HG03442 (cell line): ENCODE results near the gene NUP133.
A peak's percentile ranks its signal among the peaks of the same experiment; 100 is the strongest.
"Not testable (repeated sequence)": the region's sequence is repeated elsewhere in the genome, so short reads cannot be mapped to it uniquely, and the experiment has no call there.

Source experiments
- ATAC-seq: cut with Tn5 transposase; IDR thresholded peaks from one replicate; pipeline ENCODE4 v1.9.1; 2021; ENCODE audit warnings: mild to moderate bottlenecking, moderate library complexity; ENCODE audit not compliant: unreplicated experiment

Gene NUP133

DNA sequence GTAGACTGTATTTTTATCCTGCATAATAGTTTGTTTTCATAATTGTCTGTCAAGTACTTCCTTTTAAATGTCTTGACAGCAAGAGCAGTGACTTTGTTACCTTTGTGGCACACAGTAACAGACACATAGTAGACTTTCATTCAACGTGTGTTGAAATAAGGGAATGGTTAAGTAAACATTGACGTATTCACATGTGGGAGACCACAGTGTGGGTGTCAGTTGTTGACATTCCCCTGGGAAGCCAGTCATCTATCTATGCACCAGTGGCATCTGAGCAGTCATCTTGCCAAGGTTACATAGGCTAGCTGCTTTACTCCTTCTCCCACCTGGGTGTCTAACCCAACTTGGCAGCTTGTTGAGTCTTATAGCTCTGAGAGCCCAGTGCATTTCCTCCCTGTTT is 1.4 kb upstream of the NUP133 start:
- ATAC-seq, result no peak

DNA sequence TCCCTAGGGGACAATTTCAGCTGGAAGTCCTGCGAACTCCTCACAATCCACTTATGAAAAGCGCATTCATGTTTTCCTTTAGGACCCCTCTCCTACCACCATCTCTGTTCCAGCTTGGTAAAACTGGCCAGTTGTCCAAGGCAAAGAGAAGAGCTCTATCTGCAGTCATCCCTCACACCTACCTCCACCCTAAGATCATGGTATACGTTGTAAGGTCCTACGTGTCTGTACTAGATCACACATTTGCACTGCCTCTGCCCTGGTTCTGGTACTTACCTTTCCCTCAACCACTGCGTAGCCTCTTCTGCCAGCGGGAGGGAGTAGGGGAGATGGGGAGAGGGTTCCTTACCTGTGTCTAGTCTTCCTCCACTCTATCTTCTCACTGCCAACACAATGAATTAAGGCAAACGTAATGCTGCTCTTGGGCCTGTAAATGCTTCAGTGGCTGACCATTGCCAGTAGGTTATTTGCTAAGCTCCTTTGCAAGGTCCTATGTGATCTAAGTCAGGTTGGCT is 739 bp upstream of the NUP133 start:
- no peak for ATAC-seq

DNA sequence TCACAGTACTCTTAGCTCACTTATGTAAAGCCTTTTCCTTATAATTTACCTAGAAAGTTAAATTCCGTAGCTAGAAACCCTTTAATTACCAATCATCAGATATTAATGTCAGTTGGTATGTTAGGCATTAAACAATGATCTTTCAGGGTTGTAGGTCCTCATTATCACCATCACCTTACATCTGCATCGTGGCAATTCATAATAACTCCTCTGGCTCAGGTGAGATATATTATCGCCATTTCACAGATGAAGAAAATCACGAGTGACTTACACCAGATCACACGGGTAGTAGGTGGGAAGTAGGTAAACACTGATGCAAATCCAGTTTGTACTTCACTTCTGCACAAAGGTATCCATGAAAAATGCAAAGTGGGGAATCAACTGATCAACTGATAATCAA is 639 bp downstream of the NUP133 start:
- ATAC-seq, result no peak

DNA sequence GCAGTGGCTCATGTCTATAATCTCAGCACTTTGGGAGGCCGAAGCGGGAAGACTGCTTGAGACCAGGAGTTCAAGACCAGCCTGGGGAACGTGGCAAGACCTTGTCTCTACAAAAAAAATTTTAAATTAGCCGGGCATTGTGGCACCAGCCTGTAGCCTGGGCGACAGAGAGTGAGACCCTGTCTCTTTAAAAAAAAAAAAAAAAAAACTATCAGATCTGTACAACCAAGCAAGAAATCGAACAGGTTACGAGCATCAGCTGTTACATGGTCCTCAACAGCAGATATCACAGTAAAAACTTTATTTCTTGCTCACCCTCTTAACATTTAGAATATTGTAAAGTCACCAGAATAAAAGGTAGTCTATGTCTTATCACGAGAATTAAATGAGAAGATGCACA is 1.5 kb downstream of the NUP133 start:
- no peak for ATAC-seq

DNA sequence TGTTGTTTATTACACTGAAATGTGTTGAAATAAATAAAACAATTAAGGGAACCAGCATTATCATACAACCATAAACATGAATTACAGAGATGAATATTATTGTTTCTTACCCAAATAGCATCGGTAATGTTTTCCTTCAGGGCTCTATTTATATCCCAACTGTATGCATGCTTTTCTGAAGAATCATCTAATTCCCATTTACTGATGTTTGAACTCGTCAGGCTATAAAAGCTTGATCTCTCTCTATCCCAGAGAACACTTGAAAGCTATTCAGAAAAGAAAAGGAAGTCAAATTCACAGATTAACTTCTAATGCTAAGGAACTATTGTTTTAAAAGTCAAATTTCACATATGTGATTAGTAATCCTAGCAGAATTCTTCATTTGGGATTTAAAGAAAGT is 12.4 kb downstream of the NUP133 start:
- no peak for ATAC-seq

DNA sequence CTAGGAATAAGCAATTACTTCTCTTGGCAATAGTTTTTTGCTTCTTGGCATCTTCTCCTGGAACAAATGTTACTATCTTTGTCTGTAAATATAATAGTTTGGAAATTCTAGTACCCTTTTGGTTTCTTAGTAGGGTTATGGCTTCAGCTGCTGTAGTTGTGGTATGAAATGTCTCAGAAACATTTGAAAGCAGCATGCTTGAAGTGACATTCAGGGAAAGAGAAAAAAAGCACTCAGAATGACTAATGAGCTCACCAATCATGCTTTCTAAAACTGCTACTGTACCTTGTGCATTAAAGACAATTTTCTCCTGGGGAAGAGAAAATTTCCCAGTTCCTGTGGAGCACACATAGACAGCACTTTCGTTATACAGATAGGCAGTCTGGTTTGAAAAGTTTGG is 21.0 kb downstream of the NUP133 start:
- no peak for ATAC-seq

DNA sequence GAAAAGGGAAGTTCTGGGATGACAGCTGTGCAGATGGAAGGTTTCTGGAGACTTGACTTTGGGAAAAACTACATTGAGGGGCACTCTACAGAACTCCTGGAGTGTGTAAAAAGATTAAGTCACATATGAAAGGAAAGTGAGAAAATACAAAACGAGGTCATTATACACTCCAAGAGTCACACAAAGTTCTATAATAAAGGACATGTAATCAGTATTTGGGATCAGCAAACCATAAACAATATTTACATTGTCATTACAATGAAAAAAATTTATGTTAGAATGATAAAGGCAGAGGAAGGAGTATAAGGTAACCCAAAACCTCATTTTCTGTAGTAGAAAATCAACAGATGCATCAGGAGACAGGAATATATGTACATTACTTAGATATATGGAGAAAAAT is 22.8 kb downstream of the NUP133 start:
- no peak for ATAC-seq

DNA sequence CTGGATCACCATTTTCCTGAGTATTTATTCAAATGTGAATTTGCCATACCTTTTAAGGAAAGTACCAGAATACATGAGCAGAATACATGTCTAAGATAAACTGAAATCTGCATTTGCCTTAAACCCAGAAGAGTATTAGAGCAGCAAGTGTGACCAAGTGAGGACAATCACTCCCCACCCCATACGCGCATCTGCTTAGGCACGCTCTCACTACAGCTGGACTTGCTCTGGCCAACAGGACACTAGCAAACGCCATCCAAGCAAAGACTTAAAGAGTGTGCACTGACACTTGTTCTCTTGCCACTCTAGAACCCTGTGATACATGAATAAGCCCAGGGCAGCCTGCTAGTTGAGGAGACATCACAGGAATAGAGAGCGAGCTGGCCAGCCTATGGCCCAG is 25.6 kb downstream of the NUP133 start:
- no peak for ATAC-seq

DNA sequence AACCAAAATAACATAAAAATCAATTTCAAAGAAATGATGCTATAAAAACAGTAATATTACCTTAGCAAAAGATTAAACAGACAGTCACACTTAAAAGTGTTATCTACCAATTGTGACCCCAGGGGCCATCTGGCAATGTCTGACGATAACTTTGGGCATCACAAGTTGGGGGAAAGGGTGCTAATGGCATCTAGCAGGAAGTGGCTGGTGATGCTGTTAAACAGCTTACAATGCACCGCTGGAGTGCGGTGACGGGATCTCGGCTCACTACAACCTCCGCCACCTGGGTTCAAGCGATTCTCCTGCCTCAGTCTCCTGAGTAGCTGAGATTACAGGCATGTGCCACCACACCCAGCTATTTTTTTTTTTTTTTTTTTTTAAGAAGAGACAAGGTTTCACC is 27.6 kb downstream of the NUP133 start:
- no peak for ATAC-seq

DNA sequence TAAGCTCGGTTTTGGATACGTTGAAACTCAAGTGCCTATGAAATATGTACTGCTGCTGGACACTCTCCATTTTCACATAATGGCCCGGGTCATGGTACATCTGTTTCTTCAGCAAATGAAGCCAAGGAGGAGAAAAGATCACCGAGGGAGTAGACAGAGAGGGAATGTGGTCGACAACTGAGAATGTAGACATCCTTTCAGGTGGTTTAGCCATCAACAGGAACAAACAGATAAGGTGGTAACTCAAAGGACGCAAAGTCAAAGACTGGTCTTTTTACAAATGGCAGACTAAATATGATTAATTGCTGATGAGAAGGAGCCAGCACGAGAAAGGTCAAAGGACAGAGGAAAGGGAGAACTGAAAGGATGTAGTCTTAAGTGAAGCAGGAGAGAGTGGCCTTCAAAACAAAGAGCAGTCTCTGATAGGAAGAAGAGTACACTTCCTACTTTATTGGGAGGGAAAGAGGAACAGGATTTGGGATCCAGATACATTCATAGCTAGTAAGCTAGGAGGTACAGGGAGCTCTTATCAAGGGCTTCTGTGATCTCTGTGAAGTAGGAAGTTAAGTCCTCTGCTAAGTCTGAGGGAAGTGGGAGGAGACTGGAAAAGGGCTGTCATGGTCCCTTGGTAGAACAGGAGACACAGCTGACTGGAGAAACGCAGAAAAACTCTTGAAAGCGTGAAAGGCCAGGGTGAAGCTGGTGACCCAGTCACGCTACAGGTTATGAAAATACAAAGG is 28.3 kb downstream of the NUP133 start:
- ATAC-seq, result peak; percentile 68

DNA sequence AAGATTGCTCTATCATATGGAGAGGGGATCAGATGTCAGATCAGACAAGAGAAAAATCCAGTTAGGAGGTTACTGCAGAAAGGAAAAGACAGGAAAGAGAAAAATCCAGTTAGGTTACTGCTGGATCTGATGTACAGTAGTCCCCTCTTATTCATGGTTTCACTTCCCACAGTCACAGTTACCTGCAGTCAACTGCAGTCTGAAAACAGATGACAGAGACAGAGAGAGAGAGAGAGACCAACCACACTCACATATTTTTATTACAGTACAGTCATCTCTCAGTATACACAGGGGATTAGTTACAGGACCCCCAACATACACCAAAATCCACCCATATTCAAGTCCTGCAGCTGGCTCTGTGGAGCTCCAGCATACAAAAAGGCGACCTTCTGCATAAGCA is 29.3 kb downstream of the NUP133 start:
- ATAC-seq, result peak; percentile 68

DNA sequence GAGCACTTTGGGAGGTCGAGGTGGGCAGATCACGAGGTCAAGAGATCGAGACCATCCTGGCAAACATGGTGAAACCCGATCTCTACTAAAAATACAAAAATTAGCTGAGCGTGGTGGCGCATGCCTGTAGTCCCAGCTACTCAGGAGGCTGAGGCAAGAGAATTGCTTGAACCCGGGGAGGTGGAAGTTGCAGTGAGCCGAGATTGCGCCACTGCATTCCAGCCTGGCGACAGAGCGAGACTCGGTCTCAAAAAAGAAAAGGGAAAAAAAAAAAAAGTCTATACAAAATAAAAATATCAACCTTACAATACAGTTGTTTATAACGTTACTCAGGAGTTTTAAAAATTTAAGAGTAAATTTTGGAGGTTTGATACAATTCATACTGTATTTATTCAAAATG is 32.3 kb downstream of the NUP133 start:
- ATAC-seq, result not testable (repeated sequence)

DNA sequence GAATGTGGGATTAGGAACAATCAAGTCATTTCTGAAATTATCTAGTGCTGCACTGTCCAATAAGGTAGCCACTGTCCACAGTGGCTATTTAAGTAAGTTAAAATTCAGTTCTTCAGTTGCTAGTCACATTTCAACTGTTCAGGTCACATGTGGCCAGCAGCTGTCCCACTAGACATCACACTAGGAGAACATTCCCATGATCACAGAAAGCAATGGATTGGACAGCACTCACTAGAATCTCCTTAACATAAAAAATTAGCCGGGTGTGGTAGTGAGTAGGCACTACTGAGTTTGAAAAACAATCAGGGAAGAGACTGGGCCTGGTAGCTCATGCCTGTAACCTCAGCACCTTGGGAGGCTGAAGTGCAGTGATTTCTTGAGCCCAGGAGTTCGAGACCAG is 33.6 kb downstream of the NUP133 start:
- ATAC-seq, result no peak

DNA sequence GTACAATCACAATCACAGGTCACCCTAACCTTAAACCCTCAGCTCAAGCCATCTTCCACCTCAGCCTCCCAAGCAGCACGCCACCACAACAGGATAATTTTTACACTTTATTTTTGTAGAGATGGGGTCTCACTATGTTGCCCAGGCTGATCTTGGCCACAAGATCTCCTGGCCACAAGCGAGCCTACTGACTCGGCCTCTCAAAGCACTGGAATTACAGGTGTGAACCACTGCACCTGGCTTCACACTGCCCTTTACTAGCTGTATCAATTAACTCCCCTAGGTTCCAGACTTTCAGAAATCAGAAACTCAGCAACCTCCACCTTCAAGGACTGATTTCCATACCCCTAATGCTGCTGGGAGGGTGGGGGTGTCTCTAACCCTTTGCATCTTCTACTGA is 37.0 kb downstream of the NUP133 start:
- no peak for ATAC-seq

DNA sequence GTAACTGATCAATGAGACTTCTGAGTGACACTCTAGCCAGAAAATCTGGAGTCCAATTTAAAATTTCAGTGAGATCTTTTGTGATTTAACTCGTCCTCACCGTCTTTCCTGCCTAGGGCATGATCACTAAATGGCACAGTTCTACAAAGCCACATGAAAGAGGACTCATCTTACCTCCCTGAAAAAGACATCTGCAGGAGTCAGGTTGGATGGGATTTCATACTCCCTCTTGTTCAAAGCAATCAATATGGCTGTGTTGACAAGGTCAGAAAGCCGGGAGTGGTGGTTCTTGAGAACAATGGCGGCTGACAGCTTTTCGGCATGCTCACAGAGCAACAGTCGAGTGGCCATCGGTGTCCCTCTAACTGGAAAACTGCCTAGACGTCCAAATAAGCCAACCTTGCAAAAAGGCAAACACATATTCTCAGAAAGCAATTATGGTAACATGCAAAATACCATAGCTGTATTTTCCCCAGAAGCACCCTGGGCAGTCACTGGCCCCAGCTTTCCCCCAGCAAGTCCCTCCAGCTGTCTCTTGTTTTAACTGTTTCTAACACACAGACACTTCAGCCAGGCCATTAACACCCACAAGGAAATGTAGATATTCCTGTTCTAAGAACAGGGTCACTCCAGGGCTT is 37.6 kb downstream of the NUP133 start:
- ATAC-seq, result no peak

DNA sequence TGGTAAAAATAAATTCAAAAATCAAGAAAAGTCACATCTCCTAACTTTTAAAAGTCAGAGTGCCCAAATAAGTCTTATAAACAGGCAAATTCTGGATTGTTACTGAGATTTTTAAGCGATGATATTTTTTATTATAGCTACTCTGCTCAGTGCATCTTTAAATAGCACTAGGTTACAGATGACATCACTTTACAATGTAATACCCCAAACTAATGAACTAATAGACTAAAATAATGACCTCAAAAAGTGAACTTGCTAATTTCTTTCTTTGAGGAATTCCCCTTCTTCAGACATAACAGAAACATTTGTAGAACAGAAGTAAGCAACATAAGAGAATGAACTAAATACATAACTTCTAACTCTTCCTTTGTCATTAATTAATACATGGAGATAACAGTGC is 41.3 kb downstream of the NUP133 start:
- ATAC-seq, result no peak

DNA sequence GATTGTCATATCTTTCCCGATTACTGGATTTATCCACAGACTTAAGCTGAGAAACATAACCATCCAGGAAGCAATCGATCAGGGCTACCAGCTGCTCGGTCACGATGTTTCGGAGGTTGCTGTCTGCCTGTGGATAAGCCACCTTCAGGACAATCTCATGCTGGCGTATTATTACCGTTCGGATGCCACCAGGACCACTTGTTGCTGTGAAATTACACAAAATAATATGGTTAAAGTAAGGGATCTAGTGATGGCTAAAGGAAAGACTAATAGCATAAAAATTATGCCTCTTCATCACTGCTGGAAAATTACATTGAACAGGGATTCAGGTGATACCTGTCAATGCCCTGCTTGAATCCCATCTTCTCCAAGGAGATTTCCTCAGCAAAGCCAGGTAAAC is 43.5 kb downstream of the NUP133 start:
- ATAC-seq, result no peak

DNA sequence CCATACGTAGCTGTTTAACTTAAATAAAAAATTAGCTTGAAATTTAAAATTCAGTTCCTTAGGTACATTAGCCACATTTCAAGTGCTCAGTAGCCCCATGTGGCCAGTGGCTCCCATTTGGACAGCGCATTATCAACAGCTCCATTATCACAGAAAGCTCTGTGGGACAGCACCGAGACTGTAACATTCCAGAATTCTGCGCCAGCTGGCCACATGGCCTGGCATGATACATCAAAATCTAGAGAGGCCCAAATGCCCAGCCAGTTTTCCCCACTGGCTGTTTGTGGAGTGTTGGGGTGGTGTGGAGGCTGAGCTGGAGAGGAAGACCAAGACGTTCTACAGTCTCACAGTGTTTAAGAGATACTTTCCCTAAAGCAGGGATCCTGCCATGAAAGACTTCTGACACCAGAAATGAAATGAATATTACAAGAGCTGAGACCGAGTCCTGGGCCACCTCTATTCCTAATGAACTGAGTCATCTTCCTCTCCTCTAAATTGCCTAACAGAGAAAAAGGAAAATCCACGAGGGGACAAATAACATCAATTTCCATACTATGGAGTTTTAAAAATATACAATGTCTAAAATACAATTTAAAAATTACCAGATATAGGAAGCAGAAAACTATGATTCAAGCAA is 47.0 kb downstream of the NUP133 start:
- no peak for ATAC-seq

DNA sequence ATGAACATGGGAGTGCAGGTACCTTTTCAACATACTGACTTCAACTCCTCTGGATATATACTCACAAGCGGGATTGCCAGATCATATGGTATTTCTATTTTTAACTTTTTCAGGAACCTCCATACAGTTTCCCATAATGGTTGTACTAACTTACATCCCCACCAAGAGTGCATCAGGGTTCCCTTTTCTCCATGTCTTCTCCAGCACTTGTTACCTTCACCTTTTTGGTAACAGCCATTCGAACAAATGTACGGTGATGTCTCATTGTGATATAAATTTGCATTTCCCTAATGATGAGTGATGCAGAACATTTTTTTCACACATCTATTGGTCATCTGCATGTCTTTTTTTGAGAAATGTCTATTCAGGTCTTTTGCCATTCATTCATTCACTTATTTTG is 48.3 kb downstream of the NUP133 start:
- ATAC-seq, result no peak

DNA sequence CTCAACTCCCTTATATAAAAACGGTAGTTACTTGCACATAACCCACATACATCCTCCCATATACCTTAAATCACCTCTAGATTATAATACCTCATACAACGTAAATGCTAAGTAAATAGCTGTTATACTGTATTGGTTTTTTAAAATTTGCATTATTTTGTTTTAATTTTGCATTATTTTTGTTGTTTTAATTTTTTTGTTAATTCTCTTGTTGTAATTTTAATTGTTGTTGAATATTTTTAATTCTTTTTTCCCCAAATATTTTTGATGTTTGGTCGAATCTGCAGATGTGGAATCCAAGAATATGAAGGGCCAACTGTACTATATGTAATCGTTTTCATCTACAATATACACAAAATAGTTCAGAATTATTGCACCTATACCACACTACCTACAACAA is 50.7 kb downstream of the NUP133 start:
- no peak for ATAC-seq

DNA sequence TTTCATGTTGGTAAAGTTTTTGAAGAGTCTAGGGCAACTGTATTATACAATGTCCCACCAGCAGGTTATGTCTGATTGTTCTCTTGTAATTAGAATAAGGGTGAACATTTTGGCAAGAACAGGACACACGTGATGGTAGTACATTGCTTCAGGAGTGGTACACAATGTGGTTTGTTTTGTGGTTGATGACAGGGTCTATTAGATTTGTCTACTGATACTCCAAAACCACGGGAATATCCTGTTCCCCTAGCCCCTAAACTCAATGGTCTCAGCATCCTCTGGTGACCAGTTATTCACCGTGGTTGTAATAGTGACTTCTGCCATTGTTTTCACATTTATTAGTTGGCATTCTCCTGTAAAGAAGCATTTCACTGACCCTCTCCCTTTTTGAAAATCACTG is 52.1 kb downstream of the NUP133 start:
- ATAC-seq, result no peak

DNA sequence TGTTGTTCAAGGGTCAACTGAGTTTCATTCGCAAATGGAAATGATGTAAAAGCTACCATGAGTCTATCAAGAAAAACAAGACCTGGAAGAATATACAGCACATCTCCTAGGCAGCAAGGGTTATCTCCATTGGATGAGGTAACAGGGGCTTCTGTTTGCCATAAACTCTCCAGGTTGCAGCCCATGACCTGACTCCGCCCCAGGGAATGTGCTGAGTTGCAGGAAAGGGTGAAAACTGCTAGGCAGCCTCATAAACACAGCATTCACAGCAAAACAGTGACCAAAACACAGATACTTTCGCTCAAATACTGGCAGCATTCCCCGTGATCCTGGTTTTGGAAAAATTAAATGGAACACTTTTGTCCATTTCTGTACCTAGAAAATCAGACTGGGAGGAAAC is 54.1 kb downstream of the NUP133 start:
- no peak for ATAC-seq
